C4-2B (cell line): ENCODE measurements around the gene IQCC.

Source experiments
- CTCF ChIP-seq: fragments of 450-650 bp; conservative IDR thresholded peaks from 2 replicates; pipeline ENCODE4 v1.5.1; 2017; ENCODE audit warnings: mild to moderate bottlenecking
- ZFX ChIP-seq: fragments of 450-650 bp; IDR thresholded peaks from 2 replicates; pipeline ENCODE4 v1.6.1; 2017

- TF ChIP-seq ZFX (no peak), CTCF (no peak)
Observed at GRCh38 chr1:32195972-32196823, 9.3 kb upstream of the IQCC start.
